Pancreas (tissue), 10 donors: Measurements from ENCODE around the gene PPFIA2. TPM values are rescaled to one million over a fixed set of nuclear protein-coding genes. Genes with fewer than 3 reads are reported as not detected.

Experiments
- ATAC-seq, 4 donors: fragments of 200-7000 bp; cut with Tn5 transposase; one replicate each; pipeline versions ENCODE4 v1.8.0 to v1.9.1; 2020; ENCODE audit warnings: mild to moderate bottlenecking in 4 of 4, moderate library complexity in 4 of 4
- DNase-seq, 6 donors: peaks; one replicate each; pipeline ENCODE4 v3.0.0-alpha.2; 2020
- FAIRE-seq: peaks from 2 replicates; lab custom pipeline; 2012; peaks lifted over from hg19 to GRCh38; lab: Jason Lieb, UNC
- H3K27ac ChIP-seq, 4 donors: fragments of 200-600 bp; sonication (generic); 1 replicate in 3 of 4; 2 replicates in 1 of 4; pipeline versions ENCODE4 v1.5.0 to v1.8.0; 2020
- H3K27me3 ChIP-seq, 4 donors: fragments of 200-600 bp; one replicate each; pipeline ENCODE4 v1.8.0; 2021
- H3K36me3 ChIP-seq, 3 donors: fragments of 200-600 bp; sonication (generic) in 1 of 3; one replicate each; pipeline versions ENCODE4 v1.5.0 to v1.8.0; 2020 to 2021
- H3K4me1 ChIP-seq, 3 donors: fragments of 200-600 bp; one replicate each; pipeline ENCODE4 v1.8.0; 2021
- H3K4me3 ChIP-seq, 4 donors: fragments of 200-600 bp; sonication (generic) in 2 of 4; one replicate each; pipeline versions ENCODE4 v1.5.0 to v1.8.0; 2020 to 2021
- H3K9me3 ChIP-seq, 4 donors: fragments of 200-600 bp; one replicate each; pipeline ENCODE4 v1.8.0; 2021
- CTCF ChIP-seq, 4 donors: fragments of 200-600 bp; sonication (generic) in 3 of 4; IDR thresholded peaks; one replicate each; pipeline versions ENCODE4 v1.5.0 to v1.8.0; 2021; ENCODE audit warnings: antibody characterized with exemption in 4 of 4
- WGBS, 2 donors: extraction: QIAGEN DNeasy Blood & Tissue Kit; methylation state at CpG; one replicate each; pipeline ENCODE4 v1.1.7; 2013; 5-methylcytosine and 5-hydroxymethylcytosine counted together
- intact Hi-C, 3 donors: fragments of 100-400 bp; cut with DNase I; formaldehyde crosslinking; loops; one replicate each; pipeline versions ENCODE4 v1.11.1 to v1.14.2; 2022
- polyA plus RNA-seq, 2 donors: library from polyadenylated mRNA; stranded (reverse); fragments of 200-250 nt; gene quantifications; one replicate each; pipeline ENCODE4 v1.2.3, GENCODE V29; 2013
- total RNA-seq, 6 donors: library from RNA; stranded (reverse); fragmentation: NEBNext Ultra II Directional in 4 of 6; extraction: Animal tissue kit (Norgen Biotek cat#: 25700) in 4 of 6; gene quantifications; one replicate each; pipeline versions ENCODE4 v1.2.1 to v1.2.4, GENCODE V29; 2021 to 2023
- donor health status: healthy with polysubstance abuse.
- donor health status: DM: no; HTN: no; CAD: no; lungs with moderate emphysema.
- donor health status: DM: no; HTN: no; CAD: no.
- donor health status: control.
- donor health status: control.
- donor health status: Bipolar disorder and iron deficiency.
- donor health status: DM: yes; HTN: yes; CAD: no.
- donor health status: DM: no; HTN: no; CAD: no.
- donor health status: DM: no; HTN: no; CAD: no.
- donor health status: DM: yes; HTN: yes; CAD: no.

PPFIA2 gene
- total and polyA plus RNA-seq, 8 donors, result 0.35 to 1.9 (median 0.55) TPM; not detected in 1

- no peak for DNase-seq
- FAIRE-seq, result no peak
- Histone ChIP-seq H3K9me3 (no peaks in the 10 kb centered on the region), H3K27ac (no peak overlapping the region), H3K4me3 (no peak overlapping the region), H3K36me3 (no peaks in the 10 kb centered on the region), H3K27me3 (no peaks in the 10 kb centered on the region), H3K4me1 (no peaks in the 10 kb centered on the region)
- intact Hi-C loops, result no loop called here
- WGBS, 2 donors, result 65 to 67% methylated on average over 3 of the region's 3 CpGs
- ATAC-seq, result no peak
- TF ChIP-seq CTCF (IDR thresholded peaks at IDR 0.05), result no peak
Observed at GRCh38 chr12:81573228-81573627, 185.9 kb downstream of the PPFIA2 start.

- FAIRE-seq, result no peak
- no peak for DNase-seq
- Histone ChIP-seq H3K27me3 (no peaks in the 10 kb centered on the region), H3K9me3 (no peaks in the 10 kb centered on the region), H3K4me1 (no peaks in the 10 kb centered on the region), H3K27ac (no peak overlapping the region), H3K36me3 (no peaks in the 10 kb centered on the region), H3K4me3 (no peak overlapping the region)
- TF ChIP-seq CTCF (IDR thresholded peaks at IDR 0.05), result no peak
- WGBS, 2 donors, result 27 to 34% methylated on average over 1 of the region's 1 CpG
- ATAC-seq, result no peak
- intact Hi-C loops, result no loop called here
Observed at GRCh38 chr12:81572411-81572810, 186.7 kb downstream of the PPFIA2 start.

- no peak for FAIRE-seq
- no peak for DNase-seq
- 67 to 87% methylated on average over 2 of the region's 2 CpGs for WGBS, 2 donors
- no peaks in the 10 kb centered on the region for H3K36me3 ChIP-seq
- H3K9me3 ChIP-seq, result no peaks in the 10 kb centered on the region
- no peaks in the 10 kb centered on the region for H3K4me1 ChIP-seq
- no peak for TF ChIP-seq CTCF (IDR thresholded peaks at IDR 0.05)
- H3K27me3 ChIP-seq, result no peaks in the 10 kb centered on the region
- intact Hi-C loops, result no loop called here
- no peak for ATAC-seq
- no peak overlapping the region for H3K4me3 ChIP-seq
- no peak overlapping the region for H3K27ac ChIP-seq
Observed at GRCh38 chr12:81570234-81570633, 188.9 kb downstream of the PPFIA2 start.

GRCh38 chr12:81564237-81564636 is 194.9 kb downstream of the PPFIA2 start:
- intact Hi-C loops, result no loop called here
- DNase-seq (no peak), ATAC-seq (no peak), FAIRE-seq (no peak)
- Histone ChIP-seq H3K27me3 (no peaks in the 10 kb centered on the region), H3K27ac (no peak overlapping the region), H3K9me3 (no peaks in the 10 kb centered on the region), H3K36me3 (no peaks in the 10 kb centered on the region), H3K4me3 (no peak overlapping the region), H3K4me1 (no peaks in the 10 kb centered on the region)
- 73 to 88% methylated on average over 2 of the region's 2 CpGs for whole genome bisulfite sequencing, 2 donors
- TF ChIP-seq CTCF (IDR thresholded peaks at IDR 0.05), result no peak

GRCh38 chr12:81558031-81558430 is 201.1 kb downstream of the PPFIA2 start:
- no peak for ATAC-seq
- no peak for FAIRE-seq
- no peak for TF ChIP-seq CTCF (IDR thresholded peaks at IDR 0.05)
- Histone ChIP-seq H3K4me1 (no peaks in the 10 kb centered on the region), H3K27ac (no peak overlapping the region), H3K36me3 (no peaks in the 10 kb centered on the region), H3K4me3 (no peak overlapping the region), H3K27me3 (no peaks in the 10 kb centered on the region), H3K9me3 (no peaks in the 10 kb centered on the region)
- intact Hi-C loops, result no loop called here
- DNase-seq, result no peak
- WGBS, 2 donors, result 52 to 73% methylated on average over 1 of the region's 1 CpG
